ENCODE measurements around the gene CDH4. TPM values are rescaled to one million over a fixed set of nuclear protein-coding genes. Genes with fewer than 3 reads are reported as not detected.
"Not testable (repeated sequence)": the region's sequence is repeated elsewhere in the genome, so short reads cannot be mapped to it uniquely, and the experiment has no call there.

CDH4 gene
- total RNA-seq, 1 experiment from 2014 or later = 0.12 TPM

GRCh38 chr20:61385731-61386130 lies 133.7 kb downstream of the CDH4 start:
- no peak for DNase-seq (ENCODE audit: low read depth)

DNA sequence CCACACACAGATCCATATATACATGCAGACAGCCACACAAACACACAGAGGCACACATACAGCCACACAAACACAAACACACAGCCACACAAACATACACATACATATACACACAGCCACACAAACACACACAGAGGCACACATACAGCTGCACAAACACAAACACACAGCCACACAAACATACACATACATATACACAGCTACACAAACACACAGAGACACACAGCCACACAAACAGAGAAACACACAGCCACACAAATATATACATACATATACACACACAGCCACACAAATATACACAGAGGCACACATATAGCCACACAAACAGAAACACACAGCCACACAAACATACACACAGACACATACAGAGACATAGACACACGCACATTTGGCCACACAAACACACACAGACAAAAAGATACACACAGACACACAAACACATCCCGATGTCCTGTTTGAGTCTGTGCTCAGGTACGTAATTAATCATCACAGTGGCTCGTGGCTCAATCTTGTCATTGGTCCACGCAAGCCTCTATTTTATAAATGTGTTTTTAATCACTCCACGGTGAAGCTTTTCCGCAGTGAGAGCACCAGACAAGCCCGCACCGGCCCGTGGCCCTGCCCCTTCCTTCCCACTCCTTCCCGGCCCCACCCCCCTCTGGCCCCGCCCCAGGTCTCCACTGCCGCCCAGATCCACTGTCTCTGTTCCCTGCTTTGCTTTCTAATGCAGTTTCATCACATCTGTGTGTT lies 135.3 kb downstream of the CDH4 start:
- DNase-seq (ENCODE audit: low read depth) = peak; percentile 19

- no peak for DNase-seq (ENCODE audit: low read depth)
Measured at GRCh38 chr20:61387954-61388348, 135.9 kb downstream of the CDH4 start.

- no peak for DNase-seq (ENCODE audit: low read depth)
Measured at GRCh38 chr20:61389077-61389476, 137.0 kb downstream of the CDH4 start.

DNA sequence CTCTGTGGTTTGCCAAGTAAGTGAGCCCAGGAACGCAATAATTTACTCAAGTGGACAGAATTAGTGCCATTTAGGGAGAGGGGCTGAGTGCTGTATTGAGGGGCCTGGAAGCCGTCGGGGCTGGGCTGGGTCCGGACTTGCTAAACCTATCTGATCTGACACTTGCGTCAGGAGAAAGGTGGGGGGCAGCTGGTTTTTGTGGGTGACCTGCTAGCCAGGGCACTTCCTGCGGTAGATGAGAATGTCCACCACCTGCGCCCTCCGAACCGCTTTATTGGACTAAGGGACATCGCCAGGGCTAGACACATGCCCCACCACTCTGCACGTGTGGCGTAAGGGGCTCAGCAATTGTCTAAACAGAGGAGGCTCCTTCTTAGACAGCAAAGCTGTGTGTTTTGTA lies 139.1 kb downstream of the CDH4 start:
- DNase-seq (ENCODE audit: low read depth) = no peak

DNA sequence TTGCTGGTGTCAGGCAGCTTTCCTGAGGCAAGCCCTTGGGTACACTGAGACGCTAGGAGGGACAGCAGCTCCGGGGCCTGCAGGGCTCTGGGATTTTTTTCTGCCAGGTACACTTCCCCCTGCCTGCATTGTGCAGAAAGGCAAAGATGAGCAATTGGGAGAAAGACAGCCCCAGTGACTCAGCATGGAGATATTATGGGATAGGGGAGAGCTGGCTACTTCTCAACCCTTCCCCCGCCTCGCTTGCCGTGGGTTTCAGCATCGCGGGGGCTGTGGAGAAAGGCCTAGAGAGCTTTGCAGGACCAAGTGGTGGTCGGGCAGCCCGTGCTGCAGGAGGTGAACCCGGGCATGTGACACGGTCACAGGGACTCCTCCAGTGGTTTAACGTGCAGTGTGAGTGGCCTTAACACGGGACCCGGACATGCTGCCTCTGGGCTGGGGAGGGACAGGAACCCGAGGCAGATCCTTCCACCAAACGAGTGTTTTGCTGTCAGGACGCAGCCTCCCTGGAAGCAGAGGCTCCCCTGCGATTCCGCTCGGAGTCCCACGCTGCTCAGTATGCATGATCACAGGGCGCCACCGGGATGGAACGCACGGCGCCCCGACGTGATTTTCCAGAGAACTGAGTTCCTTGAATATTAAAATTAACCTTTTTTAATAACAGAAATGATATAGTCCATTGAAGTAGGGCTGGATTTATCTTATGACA lies 139.9 kb downstream of the CDH4 start:
- DNase-seq (ENCODE audit: low read depth) = no peak

GRCh38 chr20:61394088-61394799 lies 142.2 kb downstream of the CDH4 start:
- DNase-seq (ENCODE audit: low read depth) = no peak

- no peak for DNase-seq (ENCODE audit: low read depth)
Measured at GRCh38 chr20:61396262-61396848, 144.3 kb downstream of the CDH4 start.

DNA sequence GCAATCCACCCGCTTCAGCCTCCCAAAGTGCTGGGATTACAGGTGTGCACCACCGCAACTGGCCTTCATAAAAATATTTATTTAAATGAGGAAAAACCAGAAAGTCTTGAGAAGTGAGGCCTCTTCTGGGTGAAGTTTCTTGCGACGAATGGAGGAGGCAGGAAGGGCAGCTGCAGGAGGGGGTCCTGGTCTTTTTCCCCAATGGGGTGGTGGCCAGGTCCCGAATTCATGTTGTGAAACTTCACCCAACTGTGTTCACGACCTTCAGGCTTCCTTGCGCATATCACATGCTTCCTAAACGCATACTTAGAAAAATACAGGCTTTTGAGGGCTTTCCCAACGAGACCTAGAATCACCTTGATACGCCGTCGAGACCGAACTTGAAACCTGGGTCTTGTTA lies 145.1 kb downstream of the CDH4 start:
- no peak for DNase-seq (ENCODE audit: low read depth)

- no peak for DNase-seq (ENCODE audit: low read depth)
Measured at GRCh38 chr20:61397790-61398189, 145.7 kb downstream of the CDH4 start.

GRCh38 chr20:61399433-61399832 lies 147.4 kb downstream of the CDH4 start:
- no peak for DNase-seq (ENCODE audit: low read depth)

DNA sequence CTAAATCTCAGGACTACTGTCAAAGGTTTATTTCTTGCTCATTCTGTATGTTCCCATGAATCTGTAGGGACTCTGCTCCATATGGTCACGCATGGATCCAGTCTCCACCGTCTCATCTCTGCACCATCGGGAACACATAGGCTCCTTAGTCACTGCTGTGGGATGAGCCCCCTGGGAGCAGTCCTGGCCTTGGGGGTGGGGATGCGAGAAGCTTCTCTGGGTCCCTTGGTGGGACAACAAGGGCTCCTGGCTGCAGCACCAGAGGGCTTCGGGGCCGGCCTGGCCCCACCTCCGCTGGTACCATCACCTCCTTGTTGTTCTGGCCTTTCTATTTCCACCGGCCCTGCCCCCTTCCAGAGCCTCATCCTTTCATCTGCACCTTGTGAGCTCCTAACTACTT lies 148.4 kb downstream of the CDH4 start:
- no peak for DNase-seq (ENCODE audit: low read depth)

GRCh38 chr20:61404303-61404702 lies 152.2 kb downstream of the CDH4 start:
- DNase-seq (ENCODE audit: low read depth) = no peak

GRCh38 chr20:61405007-61405406 lies 152.9 kb downstream of the CDH4 start:
- no peak for DNase-seq (ENCODE audit: low read depth)

- not testable (repeated sequence) for DNase-seq (ENCODE audit: low read depth)
Measured at GRCh38 chr20:61406773-61407172, 154.7 kb downstream of the CDH4 start.

GRCh38 chr20:61407561-61407960 lies 155.5 kb downstream of the CDH4 start:
- DNase-seq (ENCODE audit: low read depth) = no peak

GRCh38 chr20:61408951-61409740 lies 157.1 kb downstream of the CDH4 start:
- no peak for DNase-seq (ENCODE audit: low read depth)

DNA sequence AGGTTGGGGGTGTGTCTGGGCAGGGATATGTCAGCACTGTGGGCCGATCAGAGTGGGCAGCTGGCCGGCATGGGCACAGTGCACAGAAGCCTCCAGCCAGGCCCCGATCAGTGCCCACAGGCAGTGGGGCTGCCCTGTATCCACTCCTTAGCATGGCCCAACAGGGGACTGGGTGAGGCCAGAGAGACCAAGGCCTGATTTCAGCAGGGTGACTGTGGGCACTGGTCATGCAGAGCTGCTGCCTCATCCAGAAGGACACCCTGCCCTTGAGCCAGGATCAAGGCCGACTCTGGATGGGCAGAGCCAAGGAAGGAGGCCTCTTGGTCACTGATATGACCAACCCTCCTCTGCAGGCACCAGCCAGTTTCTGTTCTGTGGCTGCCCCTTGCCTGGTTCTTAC lies 159.7 kb downstream of the CDH4 start:
- no peak for DNase-seq (ENCODE audit: low read depth)

- DNase-seq (ENCODE audit: low read depth) = no peak
Measured at GRCh38 chr20:61413752-61414151, 161.7 kb downstream of the CDH4 start.

DNA sequence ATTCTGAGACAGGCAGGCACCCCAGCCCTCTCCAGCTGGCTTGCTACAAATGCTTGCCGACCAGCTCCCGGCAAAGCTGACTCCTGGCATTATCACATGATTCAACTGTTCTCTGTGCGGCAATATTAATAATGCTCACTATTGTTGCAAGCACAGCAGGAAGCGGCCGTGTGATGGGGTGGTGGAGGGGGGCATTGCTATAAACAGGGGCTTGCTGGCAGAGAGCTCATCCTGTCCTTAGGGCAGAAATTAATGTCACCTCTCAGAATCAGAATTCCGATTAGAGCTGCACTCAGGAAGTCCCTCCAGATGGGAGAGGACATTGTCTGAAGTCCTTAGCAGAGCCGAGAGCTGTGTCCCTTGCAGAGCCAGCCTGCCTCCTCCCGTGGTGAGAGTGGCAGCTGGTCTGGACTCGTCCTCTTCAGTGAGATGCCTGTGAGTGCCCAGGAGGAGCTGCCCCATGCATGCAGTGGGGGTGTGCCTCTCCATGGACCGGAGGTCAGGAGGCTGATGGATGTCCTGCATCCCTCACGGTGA lies 162.5 kb downstream of the CDH4 start:
- DNase-seq (ENCODE audit: low read depth) = no peak

- no peak for DNase-seq (ENCODE audit: low read depth)
Measured at GRCh38 chr20:61416546-61416945, 164.5 kb downstream of the CDH4 start.

All from RPMI7951 (cell line).